Brain microvascular endothelial cell (primary cell): ENCODE results near the gene AK9.
A peak's percentile ranks its signal among the peaks of the same experiment; 100 is the strongest.

ENCODE experiments used
- DNase-seq: peaks from one replicate; pipeline ENCODE4 v3.0.0-alpha.2; 2020
- H3K27ac ChIP-seq: fragments of 250-450 bp; sonication (Bioruptor Pico); 2 replicates; pipeline ENCODE4 v1.5.1; 2020; ENCODE audit warnings: mild to moderate bottlenecking, moderate library complexity
- H3K27me3 ChIP-seq: fragments of 250-450 bp; sonication (Bioruptor Pico); replicated peaks from 2 replicates; pipeline ENCODE4 v1.5.1; 2020; ENCODE audit warnings: mild to moderate bottlenecking
- H3K36me3 ChIP-seq: fragments of 250-450 bp; sonication (Bioruptor Pico); replicated peaks from 2 replicates; pipeline ENCODE4 v1.5.1; 2020; ENCODE audit warnings: mild to moderate bottlenecking
- H3K4me3 ChIP-seq: 2 replicates; pipeline ENCODE4 v1.5.1; 2011; ENCODE audit warnings: low read depth, mild to moderate bottlenecking, control low read depth, low read length, moderate library complexity
- in situ Hi-C: cut with HindIII; loops from 2 replicates; pipeline ENCODE4 v1.10.0; 2017; ENCODE audit warnings: low sequenced_read_pairs, low pct_ligation_motif_present
- TF ChIP-seq, protein P1 (sequence below): IDR thresholded peaks from 2 replicates; pipeline ENCODE4 v1.5.1; 2011; ENCODE audit warnings: low read depth, mild to moderate bottlenecking, moderate library complexity, low read length, control low read depth, inconsistent platforms; ENCODE audit errors: missing control alignments

AK9 gene

DNA sequence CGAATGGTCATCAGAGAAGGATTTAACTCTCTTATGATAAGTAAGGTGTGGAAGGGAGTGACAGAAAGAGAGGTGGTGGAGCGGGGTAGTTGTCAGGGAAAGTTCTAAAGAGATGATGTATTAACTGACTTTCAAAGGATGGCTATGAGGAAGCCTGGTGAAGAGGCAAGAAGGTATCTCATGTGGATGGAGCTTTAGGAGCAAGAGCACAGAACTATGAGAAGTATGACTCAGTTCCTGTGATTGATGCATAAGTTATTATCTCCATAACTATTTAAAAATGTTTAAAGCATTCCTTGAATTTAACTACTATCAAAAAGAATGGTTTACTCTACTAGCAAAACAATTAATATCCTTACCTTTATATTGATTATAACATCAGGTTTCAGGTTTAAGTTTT, 28.8 kb downstream of the AK9 start:
- Histone ChIP-seq H3K27ac (no peak overlapping the region), H3K4me3 (no peak overlapping the region), H3K36me3 (no peaks in the 10 kb centered on the region), H3K27me3 (no peaks in the 10 kb centered on the region)
- TF ChIP-seq, protein P1, sequence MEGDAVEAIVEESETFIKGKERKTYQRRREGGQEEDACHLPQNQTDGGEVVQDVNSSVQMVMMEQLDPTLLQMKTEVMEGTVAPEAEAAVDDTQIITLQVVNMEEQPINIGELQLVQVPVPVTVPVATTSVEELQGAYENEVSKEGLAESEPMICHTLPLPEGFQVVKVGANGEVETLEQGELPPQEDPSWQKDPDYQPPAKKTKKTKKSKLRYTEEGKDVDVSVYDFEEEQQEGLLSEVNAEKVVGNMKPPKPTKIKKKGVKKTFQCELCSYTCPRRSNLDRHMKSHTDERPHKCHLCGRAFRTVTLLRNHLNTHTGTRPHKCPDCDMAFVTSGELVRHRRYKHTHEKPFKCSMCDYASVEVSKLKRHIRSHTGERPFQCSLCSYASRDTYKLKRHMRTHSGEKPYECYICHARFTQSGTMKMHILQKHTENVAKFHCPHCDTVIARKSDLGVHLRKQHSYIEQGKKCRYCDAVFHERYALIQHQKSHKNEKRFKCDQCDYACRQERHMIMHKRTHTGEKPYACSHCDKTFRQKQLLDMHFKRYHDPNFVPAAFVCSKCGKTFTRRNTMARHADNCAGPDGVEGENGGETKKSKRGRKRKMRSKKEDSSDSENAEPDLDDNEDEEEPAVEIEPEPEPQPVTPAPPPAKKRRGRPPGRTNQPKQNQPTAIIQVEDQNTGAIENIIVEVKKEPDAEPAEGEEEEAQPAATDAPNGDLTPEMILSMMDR: no peak
- peak; percentile 36 for DNase-seq
- in situ Hi-C loops: no loop called here

DNA sequence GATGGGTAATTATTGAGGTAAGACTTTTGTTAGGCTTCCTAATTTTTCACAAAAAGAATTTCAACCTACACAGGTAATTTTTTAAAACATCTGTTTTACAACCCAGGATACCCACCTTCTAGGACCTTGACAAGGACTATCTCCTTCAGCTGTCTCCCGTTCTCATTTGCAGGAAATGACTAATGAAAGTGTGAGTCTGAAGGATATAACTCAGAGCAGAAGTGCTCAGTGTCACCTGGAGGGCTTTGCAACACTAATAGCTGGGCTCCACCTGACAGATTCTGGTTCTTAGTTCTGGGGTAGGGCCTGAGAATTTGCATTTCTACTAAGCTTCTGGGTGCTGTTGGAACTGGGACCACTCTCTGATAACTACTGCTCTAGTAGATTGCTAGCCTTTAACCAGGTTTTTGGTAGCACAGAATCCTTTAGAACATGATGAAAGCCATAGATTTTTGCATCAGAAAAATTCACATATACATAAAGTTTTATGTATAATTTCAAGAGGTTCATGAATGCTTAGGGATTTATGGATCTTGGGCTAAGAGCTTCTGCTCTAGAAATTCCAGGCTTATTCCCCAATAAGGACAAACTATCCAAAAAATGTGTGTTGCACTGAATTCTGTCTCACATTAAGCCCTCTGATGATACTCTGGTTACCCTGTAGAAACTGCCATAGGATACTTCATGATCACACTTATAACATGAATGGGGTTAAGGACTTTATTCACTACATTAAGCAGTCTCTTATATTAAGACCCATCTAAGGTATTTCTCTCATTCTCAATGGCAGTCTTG, 30.3 kb downstream of the AK9 start:
- no peaks in the 10 kb centered on the region for H3K27me3 ChIP-seq
- H3K27ac ChIP-seq: no peak overlapping the region
- H3K36me3 ChIP-seq: no peaks in the 10 kb centered on the region
- no peak for DNase-seq
- no peak overlapping the region for H3K4me3 ChIP-seq
- in situ Hi-C loops: no loop called here
- TF ChIP-seq, protein P1: no peak

DNA sequence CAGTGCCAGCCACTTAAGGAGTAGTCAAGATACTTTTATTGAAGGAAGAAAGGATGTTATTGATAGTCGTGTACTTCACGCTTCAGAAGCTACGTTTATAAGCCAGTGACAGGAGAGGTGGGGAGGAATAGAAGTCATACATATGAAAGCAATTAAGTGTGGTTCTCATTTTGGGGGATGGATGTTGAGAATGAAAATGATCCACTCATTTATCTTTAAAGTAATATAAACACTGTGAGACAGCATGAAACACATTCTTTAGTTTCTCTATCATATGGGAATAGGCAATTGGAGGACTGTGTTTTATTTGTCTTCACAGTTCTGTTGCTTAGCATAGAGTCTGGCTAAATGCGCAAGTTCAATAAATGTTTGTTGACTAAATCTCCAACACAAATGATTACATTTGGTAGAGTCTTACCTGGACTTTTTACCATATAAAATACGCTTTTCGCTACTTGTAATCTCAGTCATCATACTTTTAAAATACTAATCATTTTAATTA, 35.2 kb downstream of the AK9 start:
- TF ChIP-seq, protein P1: no peak
- no peak overlapping the region for H3K4me3 ChIP-seq
- no peaks in the 10 kb centered on the region for H3K36me3 ChIP-seq
- in situ Hi-C loops: no loop called here
- H3K27ac ChIP-seq: no peak overlapping the region
- no peaks in the 10 kb centered on the region for H3K27me3 ChIP-seq
- no peak for DNase-seq

DNA sequence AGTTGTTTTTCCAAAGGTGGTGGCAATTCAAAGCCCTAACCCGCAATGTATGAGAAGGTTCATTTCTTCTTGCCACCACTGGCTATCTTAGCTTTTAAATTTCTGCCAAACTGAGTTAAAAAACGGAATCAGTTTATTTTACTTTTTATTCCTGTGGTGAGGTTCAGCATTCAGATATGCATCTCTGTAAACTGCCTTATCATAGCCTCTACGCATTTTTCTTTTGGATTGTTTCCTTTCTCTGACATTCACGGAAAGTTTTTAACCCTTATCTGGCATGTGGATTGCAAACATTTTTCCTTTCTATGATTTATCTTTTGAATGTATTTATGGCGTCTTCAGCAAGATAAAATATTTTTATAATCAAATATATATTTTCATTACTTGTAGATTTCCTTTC, 37.7 kb downstream of the AK9 start:
- in situ Hi-C loops: no loop called here
- no peak for DNase-seq
- Histone ChIP-seq H3K27ac (no peak overlapping the region), H3K36me3 (no peaks in the 10 kb centered on the region), H3K4me3 (no peak overlapping the region), H3K27me3 (no peaks in the 10 kb centered on the region)
- TF ChIP-seq, protein P1: no peak

DNA sequence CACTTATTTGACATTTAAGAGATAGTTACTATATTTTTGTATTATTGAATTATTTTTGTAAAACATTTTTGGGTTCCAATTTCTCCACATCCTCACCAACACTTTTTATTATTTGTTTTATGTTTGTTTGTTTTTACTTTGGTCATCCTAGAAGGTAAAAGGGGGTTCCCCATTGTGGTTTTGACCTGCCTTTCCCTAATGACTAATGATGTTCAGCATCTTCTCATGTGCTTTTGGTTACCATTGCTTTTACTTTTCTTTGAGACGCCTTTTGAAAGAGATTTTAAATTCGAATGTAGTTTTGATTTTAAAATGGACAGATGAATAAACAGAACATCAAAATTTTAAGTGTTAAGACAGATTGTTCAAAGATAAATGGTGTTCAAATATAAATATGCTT, 46.9 kb downstream of the AK9 start:
- in situ Hi-C loops: no loop called here
- H3K4me3 ChIP-seq: no peak overlapping the region
- TF ChIP-seq, protein P1: no peak
- no peaks in the 10 kb centered on the region for H3K27me3 ChIP-seq
- no peak overlapping the region for H3K27ac ChIP-seq
- no peak for DNase-seq
- no peaks in the 10 kb centered on the region for H3K36me3 ChIP-seq

DNA sequence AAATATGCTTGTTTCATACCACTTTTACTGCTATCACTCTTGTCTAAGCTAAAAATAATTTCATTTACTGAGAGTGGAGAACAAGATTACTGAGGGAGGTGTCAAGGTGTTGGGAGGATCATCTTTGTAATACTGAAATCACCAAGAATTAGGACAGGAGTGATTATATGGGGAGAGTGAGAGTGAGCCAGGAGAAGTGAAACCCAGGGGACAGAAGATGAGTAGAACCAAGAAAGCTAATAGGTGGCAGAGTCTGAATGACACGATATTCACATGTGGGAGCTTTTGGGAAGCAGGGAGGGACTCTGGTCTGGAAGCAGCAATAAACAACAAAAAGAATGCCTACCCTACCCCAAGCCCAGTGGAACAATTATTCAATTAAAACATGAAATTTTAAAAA, 58.6 kb downstream of the AK9 start:
- Histone ChIP-seq H3K27me3 (no peaks in the 10 kb centered on the region), H3K4me3 (no peak overlapping the region), H3K27ac (no peak overlapping the region), H3K36me3 (no peaks in the 10 kb centered on the region)
- in situ Hi-C loops: no loop called here
- no peak for DNase-seq
- TF ChIP-seq, protein P1: no peak
